Prostate gland (tissue), 2 donors: ENCODE measurements around the gene THAP6.

Source experiments
- POLR2A ChIP-seq: fragments of 450-650 bp; IDR thresholded peaks from one replicate; pipeline ENCODE4 v1.6.1; 2016; ENCODE audit warnings: antibody characterized with exemption, mild to moderate bottlenecking
- TF ChIP-seq, protein P1 (sequence below), 4 experiments: fragments of 200-600 bp in 2 of 4; fragments of 450-650 bp in 2 of 4; sonication (generic) in 2 of 4; IDR thresholded peaks; 1 replicate in 3 of 4; 2 replicates in 1 of 4; pipeline ENCODE4 v1.5.1; 2016 to 2019; ENCODE audit warnings: antibody characterized with exemption in 4 of 4, mild to moderate bottlenecking in 2 of 4, moderate library complexity in 2 of 4

DNA sequence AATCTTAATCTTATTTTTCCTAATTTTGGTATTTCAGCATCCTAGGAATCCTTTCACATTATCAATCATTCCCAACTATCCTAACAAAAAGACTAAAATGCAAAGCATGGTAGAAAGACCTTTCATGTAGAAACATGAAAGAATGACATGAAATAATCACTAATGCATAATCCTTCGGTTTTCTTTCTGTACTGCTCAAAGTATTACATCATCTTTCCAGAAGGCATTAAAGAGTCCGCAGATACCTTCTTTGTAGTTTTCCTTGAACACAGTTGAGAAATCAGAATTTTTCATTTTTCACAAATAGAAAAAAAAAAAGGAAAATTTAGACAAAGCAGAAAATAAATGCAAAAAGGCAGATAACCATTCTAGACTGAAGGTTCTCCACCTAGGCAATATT, 11.6 kb upstream of the THAP6 start:
- TF ChIP-seq, protein P1, sequence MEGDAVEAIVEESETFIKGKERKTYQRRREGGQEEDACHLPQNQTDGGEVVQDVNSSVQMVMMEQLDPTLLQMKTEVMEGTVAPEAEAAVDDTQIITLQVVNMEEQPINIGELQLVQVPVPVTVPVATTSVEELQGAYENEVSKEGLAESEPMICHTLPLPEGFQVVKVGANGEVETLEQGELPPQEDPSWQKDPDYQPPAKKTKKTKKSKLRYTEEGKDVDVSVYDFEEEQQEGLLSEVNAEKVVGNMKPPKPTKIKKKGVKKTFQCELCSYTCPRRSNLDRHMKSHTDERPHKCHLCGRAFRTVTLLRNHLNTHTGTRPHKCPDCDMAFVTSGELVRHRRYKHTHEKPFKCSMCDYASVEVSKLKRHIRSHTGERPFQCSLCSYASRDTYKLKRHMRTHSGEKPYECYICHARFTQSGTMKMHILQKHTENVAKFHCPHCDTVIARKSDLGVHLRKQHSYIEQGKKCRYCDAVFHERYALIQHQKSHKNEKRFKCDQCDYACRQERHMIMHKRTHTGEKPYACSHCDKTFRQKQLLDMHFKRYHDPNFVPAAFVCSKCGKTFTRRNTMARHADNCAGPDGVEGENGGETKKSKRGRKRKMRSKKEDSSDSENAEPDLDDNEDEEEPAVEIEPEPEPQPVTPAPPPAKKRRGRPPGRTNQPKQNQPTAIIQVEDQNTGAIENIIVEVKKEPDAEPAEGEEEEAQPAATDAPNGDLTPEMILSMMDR (IDR thresholded peaks at IDR 0.05) = no peak
- no peak for TF ChIP-seq POLR2A
